T1000 (cell line): ENCODE measurements around the gene SPECC1L.
"Not testable (repeated sequence)": the region's sequence is repeated elsewhere in the genome, so short reads cannot be mapped to it uniquely, and the experiment has no call there.

Experiments
- DNase-seq: peaks from one replicate; lab custom pipeline; 2025; ENCODE audit warnings: mixed read lengths; lab: John Stamatoyannopoulos, UW

The SPECC1L gene

DNA sequence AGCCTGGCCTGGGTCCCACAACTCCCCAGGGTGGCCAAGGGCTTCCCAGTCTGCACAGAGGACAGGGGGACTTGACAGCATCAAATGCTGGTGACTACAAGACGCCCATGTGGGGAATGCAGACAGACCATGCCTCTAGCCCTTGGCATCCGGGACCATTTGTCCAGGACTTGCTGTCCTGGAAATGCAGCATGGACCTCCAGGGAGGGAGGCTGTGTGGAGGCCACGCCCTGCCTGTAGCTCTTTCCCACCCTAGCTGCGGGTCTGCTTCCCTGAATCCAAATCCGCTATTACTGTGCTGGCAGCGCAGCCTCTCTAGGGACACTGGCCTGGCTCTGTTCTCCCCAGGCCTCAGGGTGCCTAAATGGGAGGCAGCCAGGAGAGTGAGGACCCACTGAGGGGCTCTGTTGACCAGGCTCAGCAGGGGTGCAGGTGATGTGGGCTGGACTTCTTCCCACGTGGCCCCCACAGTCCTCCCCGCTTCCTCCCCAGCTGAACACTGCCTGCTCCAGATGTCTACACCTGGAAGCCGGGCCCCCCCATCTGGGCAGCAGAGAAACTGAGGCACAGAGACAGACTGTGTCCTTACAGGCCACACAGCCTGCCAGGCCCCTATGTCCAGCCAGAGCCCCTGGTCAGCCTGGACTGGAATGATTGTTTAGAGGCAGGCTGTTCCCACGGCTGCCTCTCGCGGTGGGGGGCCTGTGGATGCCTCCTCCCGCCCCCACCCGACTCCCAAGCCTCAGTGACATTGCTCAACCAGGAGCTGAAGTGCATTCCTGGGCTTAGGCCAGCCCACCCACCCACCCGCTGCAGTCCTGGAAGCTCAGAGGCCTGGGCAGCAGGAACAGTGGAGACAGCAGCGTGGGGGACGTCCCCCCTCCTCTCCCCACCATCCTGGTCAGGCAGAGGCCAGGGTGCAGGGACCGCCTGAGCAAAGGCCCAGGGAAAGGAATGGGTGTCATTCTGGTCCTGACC, 24.8 kb upstream of the SPECC1L start:
- not testable (repeated sequence) for DNase-seq

DNA sequence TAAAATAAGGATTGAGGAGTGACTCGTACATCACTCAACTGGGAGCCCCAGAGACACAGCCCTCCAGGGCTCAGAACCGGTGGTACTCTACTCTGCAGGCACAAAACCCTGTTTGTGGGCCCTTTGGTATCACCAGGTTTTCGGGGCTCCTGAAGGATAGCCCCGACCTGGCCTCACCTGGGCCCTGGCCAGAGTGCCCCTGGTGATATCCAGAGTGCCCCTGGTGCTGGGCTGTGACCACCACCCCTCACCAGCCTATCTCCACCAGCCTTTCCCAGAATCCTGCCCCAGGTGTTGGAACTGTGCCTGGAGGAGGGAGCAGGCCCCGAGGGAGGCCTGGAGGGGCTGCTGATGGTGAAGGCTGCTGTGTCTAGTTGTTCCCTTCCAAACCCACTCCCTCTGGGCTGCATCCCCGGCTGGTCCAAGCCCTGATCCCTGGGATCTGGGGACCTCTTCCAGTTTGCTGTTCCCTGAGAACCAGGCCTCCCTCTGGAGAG, 23.6 kb upstream of the SPECC1L start:
- DNase-seq: no peak

DNA sequence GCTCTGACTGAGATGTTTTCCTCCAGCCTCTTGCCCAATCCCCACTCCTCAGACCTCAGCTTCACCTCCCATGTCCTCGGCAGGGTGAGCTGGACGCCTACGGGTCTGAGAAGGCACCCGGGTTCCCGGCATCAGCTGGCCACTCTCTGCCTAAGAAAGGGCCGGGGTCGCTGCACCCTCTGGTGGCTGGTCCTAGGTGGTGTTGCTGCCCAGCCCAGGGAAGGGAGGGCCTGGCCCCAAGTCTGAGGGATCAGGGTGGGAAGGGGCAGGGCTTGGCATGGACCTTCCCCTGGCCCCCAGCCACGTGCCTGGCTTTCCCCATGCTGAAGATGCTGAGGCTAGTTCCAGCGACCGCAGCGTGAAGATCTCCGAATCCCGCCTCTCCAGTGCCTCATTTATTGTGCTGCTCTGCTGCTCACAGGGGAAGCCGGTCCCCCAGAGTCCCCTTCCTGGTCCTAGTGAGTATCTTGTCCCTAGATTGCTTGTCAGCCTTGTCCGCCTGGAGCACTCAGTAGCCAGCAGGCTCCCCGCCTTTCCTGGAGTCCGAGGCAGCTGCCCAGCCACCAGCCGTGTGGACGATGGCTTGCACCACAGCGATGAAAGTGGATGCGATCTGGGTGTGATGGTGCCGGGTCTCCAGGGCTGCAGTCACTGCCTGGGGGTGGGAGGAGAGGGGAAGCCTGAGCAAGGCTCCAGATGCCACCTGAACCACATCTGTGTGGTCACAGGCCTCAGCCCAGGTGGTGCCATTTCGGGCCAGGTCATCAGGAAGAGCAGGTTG, 22.9 kb upstream of the SPECC1L start:
- DNase-seq: peak; percentile 90

DNA sequence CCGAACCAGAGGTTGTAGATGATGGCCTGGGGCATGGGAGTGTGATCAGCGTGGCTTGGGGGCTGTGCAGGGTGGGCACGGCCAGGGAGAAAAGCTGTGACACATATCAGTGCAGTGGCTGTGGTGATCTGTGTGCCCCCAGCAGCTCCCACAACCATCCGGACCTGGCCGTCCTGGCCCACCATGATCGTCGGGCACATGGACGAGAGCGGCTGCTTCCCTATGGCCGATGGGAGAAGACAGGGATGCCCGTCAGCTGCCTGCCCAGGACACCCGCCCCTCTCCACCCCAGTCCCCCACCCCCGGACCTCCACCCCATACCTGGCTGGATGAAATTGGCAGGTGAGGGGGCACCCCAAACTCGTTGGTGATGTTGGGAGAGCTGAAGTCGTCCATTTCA, 22.0 kb upstream of the SPECC1L start:
- DNase-seq: not testable (repeated sequence)

DNA sequence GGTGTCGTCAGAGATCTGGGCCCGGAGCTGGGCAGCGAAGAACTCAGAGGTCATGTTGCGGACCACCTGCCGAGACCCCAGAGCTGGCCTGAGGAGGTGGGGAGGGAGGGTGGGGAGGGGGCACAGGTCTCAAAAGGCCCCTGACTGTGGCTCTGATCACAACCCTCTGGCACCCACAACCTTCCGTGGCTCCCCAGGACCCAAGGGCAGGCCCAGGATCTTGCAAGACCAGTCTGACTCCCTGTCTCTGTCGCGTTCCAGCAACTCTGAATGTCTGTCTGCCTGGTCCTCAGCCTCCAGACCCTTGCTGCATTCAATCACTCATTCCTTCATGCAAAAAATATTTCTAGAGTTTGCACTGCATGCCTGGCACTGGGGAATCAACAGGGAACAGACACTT, 21.2 kb upstream of the SPECC1L start:
- DNase-seq: not testable (repeated sequence)

DNA sequence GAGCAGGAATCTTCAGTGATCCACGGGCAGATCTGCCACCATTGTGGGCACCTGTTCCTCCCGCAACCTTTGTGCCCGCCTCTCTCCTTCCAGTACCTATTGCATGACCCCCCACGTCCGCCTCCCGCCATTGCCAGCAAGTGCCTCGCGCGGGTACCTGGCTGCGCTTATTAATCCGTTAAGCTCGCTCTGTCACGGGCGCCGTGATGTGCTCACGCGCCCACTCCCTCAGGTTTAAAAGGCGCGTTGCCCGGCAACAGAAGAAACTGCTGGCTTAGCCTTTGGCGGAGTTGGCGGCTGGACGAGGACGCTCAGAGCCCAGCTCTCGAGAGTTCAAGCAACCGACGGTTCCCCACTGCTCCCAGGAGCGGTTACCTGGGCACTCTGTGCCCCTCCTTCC, 19.3 kb upstream of the SPECC1L start:
- not testable (repeated sequence) for DNase-seq

DNA sequence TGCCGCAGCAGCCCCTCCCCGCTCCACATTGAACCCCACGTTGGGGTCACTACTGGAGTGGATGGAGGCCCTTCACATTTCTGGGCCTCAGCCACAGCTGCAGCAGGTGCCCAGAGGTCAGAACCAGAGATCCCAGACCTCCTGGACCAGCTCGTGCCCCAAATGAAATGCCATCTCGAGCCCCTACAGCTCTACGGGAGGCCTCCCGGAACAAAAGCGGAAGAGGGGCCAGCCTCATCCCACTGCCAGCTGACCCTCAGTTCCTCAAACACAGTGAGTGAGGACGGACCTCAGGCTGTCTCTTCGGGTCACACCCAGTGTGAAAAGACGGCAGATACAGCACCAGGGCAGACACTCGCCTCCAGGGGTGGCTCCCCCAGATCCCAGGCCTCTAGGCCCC, 17.5 kb upstream of the SPECC1L start:
- DNase-seq: not testable (repeated sequence)

DNA sequence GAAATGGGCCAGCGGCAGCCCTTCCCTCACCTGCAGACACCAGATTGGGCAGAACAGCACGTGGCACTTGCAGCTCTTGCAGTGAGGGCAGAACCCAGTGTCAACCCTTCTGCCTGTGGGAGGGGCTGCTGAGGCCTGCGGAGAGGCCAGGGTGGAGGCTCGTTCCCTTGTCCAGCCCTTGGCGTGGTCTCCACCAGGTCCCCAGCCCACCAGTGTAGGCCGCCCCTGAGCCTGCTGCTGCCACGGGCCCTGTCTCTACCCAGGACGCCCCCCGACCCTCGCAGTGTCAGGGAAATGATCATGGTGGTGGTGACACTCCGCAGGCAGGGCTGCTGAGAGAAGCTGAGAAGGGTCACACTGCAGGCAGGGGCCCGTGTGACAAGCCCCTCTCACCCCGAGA, 14.5 kb upstream of the SPECC1L start:
- DNase-seq: not testable (repeated sequence)

DNA sequence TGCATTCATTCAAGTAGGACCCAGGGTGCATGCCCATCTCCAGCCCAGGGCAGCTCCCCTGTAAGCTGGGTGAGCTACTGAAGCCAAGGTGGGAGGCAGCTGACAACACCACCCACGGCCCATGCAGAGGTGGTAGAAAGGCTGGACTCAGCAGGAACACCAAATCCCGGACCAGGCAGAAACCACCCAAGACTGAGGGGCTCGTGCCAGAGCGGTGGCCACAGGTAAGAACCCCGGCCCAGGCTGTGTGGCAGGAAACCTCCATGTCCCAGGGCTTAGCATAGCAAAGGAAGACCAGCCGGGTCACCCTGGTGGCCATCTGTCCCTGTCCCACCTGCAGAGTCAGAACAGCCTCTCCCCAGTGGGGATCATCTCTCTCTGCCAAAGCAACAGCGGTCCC, 13.9 kb upstream of the SPECC1L start:
- not testable (repeated sequence) for DNase-seq

DNA sequence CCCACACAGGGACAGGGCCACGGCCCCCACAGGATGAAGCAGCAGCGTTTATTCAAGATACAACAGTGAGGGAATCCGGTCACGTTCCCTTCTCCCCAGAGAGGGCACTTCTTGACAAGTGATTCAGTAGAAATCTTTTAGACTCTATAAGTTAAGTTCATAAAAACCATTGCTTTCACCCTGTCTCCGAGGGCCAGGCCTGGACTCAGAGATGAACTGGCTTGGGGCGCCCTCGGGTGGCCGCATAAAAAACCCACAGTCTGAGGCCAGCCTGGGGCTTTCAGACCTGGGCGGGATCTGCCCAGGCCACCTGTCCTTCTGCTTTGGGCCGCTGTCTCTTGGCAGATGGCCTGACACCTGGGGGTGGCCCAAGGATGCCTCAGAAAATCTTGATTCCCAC, 11.2 kb upstream of the SPECC1L start:
- DNase-seq: peak; percentile 30

DNA sequence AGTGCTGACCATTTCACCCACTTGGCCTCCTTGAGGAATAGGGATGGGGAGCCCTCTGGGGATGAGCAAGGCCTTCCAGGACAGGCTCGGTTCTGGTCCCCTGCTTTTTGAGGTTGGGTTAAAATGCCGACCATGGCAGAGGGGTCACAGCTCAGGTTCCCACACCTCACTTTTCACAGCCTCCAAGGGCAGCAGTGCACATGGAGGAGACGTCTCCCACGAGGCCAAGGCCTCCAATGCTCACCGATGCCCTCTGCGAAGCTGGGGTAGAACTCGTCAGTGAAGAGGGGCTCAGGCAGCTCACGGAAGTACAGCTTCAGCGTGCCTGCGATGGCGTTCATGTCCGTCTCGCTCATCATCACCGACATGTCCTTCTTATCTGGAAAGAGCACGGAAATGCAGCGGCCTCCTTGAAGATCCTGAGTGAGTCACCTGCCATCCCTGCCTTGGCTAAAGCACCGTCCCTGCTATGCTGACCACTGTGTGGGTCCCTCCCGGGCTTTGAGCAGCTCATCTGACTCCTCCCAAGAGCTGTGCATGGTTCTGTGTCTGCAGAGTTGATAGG, 8.4 kb upstream of the SPECC1L start:
- DNase-seq: not testable (repeated sequence)

DNA sequence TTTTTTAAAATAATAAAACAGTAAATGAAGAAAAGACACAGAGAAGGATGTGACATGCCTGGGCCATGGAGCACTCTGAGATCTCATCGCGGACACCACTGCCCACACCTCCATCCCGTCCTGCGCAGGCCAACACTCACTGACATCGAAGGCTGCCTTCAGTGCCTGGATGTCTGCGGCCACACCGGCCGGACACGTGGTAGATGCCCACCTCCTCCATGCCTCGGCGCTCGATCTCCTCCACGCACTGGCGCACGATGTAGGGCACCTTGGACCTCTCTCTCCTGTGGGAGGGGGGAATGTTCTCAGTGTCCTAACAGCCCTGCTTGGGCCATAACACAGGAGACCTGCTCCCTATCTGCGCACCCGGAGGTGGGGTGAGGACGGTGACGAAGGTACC, 7.2 kb upstream of the SPECC1L start:
- DNase-seq: not testable (repeated sequence)

DNA sequence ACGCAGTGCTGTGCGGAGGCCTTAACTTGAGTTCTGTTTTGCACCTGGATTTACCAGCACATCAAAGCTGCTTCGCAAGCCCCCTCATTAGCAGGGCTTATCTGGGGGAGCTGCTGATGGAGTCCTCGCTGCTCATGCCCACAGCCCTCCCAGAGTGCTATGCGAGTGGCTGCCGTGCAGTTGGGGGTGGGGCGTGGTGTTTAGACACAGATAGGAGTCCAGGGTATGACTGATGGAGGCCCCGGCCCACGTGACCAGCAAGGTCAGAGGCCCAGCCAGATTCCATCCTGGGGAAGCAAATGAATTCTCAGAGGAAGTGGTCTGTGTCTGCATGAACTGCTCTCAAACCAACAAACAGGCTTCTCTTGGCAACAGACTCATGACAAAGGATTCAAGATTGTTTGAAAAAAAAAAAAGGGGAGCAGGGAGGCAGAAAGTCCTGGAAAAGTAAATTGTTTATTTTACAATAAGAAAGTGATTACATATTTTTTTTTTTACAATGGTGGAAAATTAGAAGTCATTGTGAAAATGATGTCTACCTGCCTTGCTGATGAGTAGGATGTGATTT, 6.2 kb upstream of the SPECC1L start:
- not testable (repeated sequence) for DNase-seq

DNA sequence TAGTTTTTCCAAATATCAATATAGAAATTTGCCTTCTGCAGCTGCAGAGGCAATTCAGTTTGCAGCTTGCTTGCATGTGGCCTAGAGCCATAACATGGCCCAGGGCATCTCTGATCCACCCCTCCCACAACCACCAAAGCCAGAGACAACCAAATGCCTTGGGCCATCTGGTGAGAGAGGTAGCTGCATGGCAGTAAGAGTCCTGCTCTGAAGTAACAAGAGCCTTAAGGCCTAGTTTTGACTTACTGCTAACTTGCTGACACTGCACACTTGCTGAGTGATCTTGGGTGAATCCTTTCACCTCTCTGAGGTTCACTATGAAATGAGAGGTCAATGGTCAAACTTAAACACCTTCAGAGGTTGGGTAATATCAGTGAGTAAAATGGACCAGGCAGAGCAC, 4.9 kb upstream of the SPECC1L start:
- DNase-seq: no peak

DNA sequence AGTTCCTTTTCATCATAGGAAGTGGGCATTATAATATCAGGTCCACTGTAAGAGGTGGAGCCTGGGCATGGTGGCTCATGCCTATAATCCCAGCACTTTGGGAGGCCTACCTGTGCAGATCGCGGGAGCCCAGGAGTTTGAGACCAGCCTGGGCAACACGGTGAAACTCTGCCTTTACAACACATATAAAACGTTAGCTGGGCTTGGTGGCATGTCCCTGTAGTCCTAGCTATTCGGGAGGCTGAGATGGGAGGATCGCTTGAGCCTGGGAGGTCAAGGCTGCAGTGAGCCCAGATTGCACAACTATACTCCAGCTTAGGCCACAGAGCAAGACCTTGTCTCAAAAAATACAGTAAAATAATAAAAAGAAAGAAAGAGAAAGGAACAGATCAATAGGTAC, 4.1 kb upstream of the SPECC1L start:
- not testable (repeated sequence) for DNase-seq

DNA sequence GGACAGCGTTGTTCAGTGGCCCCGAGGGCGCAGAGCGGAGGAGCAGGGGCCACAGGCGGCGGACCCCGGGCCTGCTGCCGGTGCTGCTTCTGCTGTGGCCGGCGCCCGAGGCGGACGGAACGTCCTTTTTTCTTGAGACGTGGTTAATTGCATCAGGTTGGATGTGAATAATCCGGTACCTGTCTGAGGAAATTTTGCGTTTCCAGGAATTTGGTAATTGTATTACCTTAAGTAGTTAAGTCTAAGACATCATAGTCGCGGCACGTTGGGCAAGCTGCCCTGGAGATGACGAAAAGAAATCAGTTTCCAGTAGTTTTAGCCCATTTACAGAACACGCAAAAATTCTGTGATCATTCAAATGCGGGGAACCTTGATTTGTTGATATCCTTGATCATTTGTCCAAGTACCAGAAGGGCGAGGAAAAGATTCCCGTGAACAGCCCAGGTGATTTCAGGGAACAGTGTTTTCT, 789 bp downstream of the SPECC1L start:
- DNase-seq: no peak

DNA sequence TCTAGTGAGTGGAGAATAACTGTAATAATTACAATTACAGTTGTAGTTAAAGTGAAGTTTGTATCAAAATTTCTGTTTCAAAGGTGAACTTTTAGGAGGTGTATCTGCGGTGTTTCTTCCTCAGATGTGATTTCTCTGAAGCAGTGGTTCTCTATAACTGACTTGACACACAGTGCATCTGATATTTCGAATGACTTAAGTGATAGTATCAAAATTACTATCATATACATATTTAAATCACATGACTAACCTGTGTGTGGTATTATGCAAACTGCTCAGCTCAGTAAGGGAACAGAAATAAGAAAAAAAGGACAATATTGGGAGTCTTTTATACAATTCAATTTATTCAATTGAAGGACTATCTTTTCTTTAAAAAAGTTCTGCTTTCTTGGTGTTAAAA, 2.4 kb downstream of the SPECC1L start:
- not testable (repeated sequence) for DNase-seq

DNA sequence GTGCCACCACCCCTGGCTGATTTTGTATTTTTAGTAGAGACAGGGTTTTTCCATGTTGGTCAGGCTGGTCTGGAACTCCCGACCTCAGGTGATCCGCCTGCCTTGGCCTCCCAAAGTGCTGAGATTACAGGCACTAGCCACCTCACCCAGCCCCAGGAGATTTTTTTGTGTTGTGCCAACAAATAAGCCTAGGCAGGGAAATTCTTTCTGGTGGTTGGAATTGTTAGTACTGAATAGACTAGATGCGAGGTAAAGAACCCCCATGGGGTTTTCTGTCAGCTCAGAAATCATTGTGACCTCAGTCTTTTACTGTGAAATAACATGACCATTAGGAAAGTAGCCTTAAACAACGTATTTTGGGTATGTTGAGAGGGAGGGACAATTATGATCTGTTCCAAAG, 3.3 kb downstream of the SPECC1L start:
- not testable (repeated sequence) for DNase-seq

DNA sequence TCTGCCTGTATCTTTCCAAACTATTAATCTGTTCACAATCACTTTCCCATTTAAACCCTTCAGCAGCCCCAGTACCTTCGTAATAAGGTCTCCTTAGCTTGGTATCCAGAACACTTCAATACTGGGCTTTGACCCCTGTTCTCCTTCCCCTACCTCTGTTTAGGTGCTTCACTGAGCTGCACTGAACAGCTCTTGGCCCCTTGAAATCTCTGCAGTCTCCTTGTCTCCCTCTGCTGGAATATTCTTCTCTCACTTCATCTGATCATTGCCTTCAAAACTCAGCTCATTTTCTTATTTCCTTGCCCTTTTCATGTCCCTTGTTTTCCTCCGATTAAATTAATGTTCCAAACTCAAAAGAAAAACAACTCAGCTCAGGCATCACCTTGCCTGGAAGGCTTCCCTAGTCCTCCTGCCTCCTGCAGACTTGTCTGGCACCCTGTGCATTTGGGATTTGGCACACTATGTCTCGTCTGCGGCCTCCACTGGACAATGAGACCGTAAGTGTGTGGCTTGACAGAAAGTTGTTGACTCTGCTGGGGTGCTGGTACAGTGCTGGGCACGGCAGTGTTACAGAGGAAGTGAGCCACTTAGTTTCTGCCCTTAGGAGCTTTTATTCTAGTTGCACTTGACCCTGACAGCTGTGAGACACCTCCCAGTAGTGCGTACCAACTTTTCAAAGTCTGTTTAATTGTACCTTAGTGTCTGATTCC, 4.2 kb downstream of the SPECC1L start:
- DNase-seq: not testable (repeated sequence)

DNA sequence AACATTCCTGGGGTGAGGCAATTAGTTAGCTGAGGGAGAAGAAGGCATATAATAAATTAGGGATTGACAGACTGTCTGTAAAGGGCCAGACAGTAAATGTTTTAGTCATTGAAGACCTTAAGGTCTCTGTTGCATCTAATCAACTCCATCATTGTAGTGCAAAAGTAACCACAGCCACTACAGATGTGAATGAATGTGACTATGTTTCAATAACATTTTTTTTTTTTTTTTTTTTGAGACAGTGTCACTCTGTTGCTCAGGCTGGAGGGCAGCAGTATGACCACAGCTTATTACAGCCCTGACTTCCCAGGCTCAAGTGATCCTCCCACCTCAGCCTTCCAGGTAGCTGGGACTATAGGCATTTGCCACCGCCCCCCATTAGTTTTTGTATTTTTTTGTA, 9.7 kb downstream of the SPECC1L start:
- not testable (repeated sequence) for DNase-seq

DNA sequence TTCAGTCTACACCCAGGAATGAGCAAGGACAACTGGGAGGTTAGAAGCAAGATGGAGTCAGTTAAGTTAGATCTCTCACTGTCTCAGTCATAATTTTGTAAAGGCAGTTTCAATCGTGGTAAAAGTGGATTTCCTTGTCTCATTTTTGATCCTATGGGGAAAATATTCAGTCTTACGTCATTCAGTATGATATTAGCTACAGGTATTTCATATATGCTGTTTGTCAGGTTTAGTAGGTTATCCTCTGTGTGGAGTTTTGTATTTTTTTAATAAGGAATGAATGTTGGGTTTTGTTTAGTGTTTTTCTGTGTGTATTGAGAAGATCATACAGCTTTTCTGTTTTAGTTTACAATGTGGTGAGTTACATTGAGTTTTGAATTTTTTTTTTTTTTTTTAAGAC, 11.8 kb downstream of the SPECC1L start:
- DNase-seq: no peak
